HG03558 (cell line): Measurements from ENCODE around the gene AGL.
"Not testable (repeated sequence)": the region's sequence is repeated elsewhere in the genome, so short reads cannot be mapped to it uniquely, and the experiment has no call there.

Experiments used
- ATAC-seq: cut with Tn5 transposase; IDR thresholded peaks from one replicate; pipeline ENCODE4 v1.9.1; 2021; ENCODE audit warnings: moderate number of reproducible peaks; ENCODE audit not compliant: unreplicated experiment; ENCODE audit errors: extremely low read depth

AGL gene

GRCh38 chr1:99972066-99972465, 121.9 kb downstream of the AGL start:
- ATAC-seq: not testable (repeated sequence)
